Activated naive CD4-positive, alpha-beta T cell treated with anti-CD3 and anti-CD28 coated beads, Interleukin-2, amount 50 U/mL, for 24 hours (primary cell): ENCODE results near the gene TRMT61A.

ENCODE experiments used
- H3K27ac Mint-ChIP-seq: one replicate; pipeline ENCODE4 v1.8.0; 2021; ENCODE audit warnings: mild to moderate bottlenecking, mixed read lengths
- H3K27me3 Mint-ChIP-seq: one replicate; pipeline ENCODE4 v1.8.0; 2021; ENCODE audit warnings: mixed read lengths
- H3K36me3 Mint-ChIP-seq: one replicate; pipeline ENCODE4 v1.8.0; 2021; ENCODE audit warnings: mixed read lengths
- H3K4me1 Mint-ChIP-seq: one replicate; pipeline ENCODE4 v1.8.0; 2021; ENCODE audit warnings: mixed read lengths
- H3K4me3 Mint-ChIP-seq: one replicate; pipeline ENCODE4 v1.8.0; 2021; ENCODE audit warnings: mild to moderate bottlenecking, mixed read lengths
- H3K9me3 Mint-ChIP-seq: one replicate; pipeline ENCODE4 v1.8.0; 2021; ENCODE audit warnings: mixed read lengths

Gene TRMT61A

DNA sequence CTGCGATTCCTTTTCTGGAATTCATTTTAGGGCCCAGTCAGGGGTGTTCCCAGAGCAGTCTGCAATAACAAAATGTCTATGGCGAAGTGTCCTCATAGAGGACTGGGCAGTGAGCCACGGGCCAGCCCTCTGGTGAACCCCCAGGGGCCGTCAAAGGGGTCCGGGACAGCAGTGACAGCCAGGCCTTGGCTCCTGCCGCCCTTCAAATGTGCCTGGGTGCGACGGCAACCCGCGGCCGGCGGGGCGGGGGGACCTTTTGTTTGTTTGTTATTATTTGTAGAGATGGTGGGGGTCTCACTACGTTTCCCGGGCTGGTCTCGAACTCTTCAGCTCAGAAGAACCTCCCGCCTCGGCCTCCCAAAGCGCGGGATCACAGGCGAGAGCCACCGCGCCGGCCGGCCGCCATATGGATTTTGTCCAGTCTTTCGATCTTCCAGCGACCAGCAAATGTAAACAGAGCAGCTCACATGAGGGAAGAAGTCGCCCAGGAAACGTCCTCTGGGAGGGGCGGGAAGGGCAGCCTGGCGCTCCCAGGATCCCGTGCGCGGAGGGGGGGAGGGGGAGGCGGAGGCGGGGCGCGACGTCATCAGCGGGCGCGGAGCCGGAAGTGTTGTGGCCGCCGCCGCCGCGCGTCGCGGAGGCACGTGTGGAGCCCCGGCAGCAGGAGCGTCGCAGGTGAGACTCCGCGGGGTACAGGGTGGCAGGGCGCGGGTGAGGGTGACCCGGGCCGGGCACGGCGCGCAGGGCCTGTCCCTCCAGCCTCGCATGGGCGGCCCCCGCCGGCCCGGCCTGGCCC, at the start of gene TRMT61A:
Gene TRMT61A (plus strand): TSS at position 610 of the 796 bp plus-strand sequence. CDS start 783 bp downstream, outside the sequence.
- Mint-ChIP-seq H3K9me3 (no peaks in the 10 kb centered on the region), H3K27ac (peak within 1 kb of the TSS; percentile 99), H3K4me3 (peak within 1 kb of the TSS; percentile 97), H3K4me1 (peaks cover 34% of the 10 kb centered on the region), H3K27me3 (peaks cover under 1% of the 10 kb centered on the region), H3K36me3 (no peaks in the 10 kb centered on the region)

DNA sequence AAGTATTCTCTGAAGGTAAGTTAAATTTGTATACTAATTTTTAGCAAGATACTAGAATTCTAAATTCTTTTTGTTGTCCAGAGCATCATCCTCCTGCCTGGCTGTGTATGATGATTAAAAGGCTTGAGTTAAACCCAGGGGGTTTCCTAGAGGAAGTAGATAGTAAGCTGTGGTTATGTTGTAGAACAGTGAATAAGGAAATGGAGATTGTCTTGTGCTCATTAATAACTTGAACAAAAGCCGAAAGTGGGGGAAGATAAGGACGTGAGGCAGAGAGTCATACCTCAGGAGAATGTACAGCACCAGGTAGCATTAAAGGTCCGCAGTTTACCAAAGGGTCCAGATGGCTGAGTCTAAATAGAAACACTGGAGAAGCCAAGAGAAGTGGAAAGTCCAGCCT, 48.4 kb upstream of the TRMT61A start:
- Mint-ChIP-seq H3K36me3 (peaks cover 21% of the 10 kb centered on the region), H3K9me3 (no peaks in the 10 kb centered on the region), H3K4me3 (no peak overlapping the region), H3K27me3 (no peaks in the 10 kb centered on the region), H3K27ac (peak overlapping the region; percentile 5), H3K4me1 (peaks cover 22% of the 10 kb centered on the region)

GRCh38 chr14:103483600-103483999, 45.4 kb upstream of the TRMT61A start:
- Mint-ChIP-seq H3K36me3 (peaks cover 13% of the 10 kb centered on the region), H3K27me3 (no peaks in the 10 kb centered on the region), H3K4me3 (no peak overlapping the region), H3K27ac (no peak overlapping the region), H3K9me3 (no peaks in the 10 kb centered on the region), H3K4me1 (peaks cover 22% of the 10 kb centered on the region)

DNA sequence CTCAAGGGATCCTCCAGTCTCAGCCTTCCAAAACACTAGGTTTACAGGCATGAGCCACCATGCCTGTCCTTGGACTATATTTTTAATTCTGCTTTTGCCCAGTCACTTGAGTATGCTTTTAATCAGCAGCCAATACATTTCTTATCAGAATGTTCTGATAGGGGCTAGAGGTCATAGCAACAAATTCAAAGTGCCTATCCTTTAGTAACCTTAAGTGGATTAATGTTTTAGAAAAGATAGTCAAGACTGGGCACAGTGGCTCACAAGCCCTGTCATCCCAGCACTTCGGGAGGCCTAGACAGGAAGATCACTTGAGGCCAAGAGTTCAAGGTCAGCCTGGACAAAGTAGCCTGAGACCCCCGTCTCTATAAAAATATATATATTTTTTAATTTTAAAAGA, 43.5 kb upstream of the TRMT61A start:
- no peaks in the 10 kb centered on the region for H3K9me3 Mint-ChIP-seq
- H3K27ac Mint-ChIP-seq, result peak overlapping the region; percentile 17
- peaks cover 10% of the 10 kb centered on the region for H3K4me1 Mint-ChIP-seq
- H3K36me3 Mint-ChIP-seq, result peaks cover 16% of the 10 kb centered on the region
- H3K27me3 Mint-ChIP-seq, result no peaks in the 10 kb centered on the region
- H3K4me3 Mint-ChIP-seq, result no peak overlapping the region

GRCh38 chr14:103488071-103488470, 40.9 kb upstream of the TRMT61A start:
- Mint-ChIP-seq H3K4me1 (no peaks in the 10 kb centered on the region), H3K4me3 (no peak overlapping the region), H3K9me3 (no peaks in the 10 kb centered on the region), H3K27ac (no peak overlapping the region), H3K36me3 (peaks cover 7% of the 10 kb centered on the region), H3K27me3 (no peaks in the 10 kb centered on the region)

- Mint-ChIP-seq H3K27ac (no peak overlapping the region), H3K4me3 (no peak overlapping the region), H3K9me3 (no peaks in the 10 kb centered on the region), H3K27me3 (no peaks in the 10 kb centered on the region), H3K4me1 (no peaks in the 10 kb centered on the region), H3K36me3 (peaks cover 4% of the 10 kb centered on the region)
These were observed 40.0 kb upstream of the TRMT61A start for GRCh38 chr14:103488960-103489359.

DNA sequence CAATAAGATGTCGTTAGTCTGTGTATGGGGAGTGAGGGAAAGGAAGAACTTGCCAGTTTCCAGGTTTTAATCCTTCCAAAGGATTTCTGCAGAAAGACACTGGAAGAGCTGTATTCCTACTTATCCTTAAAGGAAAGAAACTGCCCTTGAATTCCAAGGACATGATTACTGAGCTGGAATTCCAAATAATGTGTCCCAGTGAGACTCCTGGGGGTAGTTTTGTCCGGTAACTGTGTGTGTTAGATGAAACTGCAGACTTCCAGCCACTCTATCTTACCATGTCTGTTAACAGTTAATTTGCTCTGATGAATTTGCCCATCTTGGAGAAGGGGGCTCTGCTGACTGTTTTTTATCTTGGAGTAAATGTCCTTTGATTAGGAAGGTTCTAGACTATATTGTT, 39.4 kb upstream of the TRMT61A start:
- Mint-ChIP-seq H3K36me3 (peaks cover 4% of the 10 kb centered on the region), H3K27ac (no peak overlapping the region), H3K4me1 (no peaks in the 10 kb centered on the region), H3K9me3 (no peaks in the 10 kb centered on the region), H3K27me3 (no peaks in the 10 kb centered on the region), H3K4me3 (no peak overlapping the region)

DNA sequence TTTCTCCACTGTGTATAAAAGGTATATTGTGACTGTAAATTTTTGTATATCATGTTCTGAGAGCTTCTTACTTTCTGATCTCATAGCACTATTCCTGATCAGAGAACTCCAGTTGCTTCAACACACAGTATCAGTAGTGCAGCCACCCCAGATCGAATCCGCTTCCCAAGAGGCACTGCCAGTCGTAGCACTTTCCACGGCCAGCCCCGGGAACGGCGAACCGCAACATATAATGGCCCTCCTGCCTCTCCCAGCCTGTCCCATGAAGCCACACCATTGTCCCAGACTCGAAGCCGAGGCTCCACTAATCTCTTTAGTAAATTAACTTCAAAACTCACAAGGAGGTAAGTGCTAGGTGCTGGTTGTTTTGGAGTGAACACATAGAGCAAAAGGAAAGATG, 37.3 kb upstream of the TRMT61A start:
- Mint-ChIP-seq H3K36me3 (peaks cover 4% of the 10 kb centered on the region), H3K4me3 (no peak overlapping the region), H3K9me3 (no peaks in the 10 kb centered on the region), H3K27ac (no peak overlapping the region), H3K4me1 (no peaks in the 10 kb centered on the region), H3K27me3 (no peaks in the 10 kb centered on the region)

DNA sequence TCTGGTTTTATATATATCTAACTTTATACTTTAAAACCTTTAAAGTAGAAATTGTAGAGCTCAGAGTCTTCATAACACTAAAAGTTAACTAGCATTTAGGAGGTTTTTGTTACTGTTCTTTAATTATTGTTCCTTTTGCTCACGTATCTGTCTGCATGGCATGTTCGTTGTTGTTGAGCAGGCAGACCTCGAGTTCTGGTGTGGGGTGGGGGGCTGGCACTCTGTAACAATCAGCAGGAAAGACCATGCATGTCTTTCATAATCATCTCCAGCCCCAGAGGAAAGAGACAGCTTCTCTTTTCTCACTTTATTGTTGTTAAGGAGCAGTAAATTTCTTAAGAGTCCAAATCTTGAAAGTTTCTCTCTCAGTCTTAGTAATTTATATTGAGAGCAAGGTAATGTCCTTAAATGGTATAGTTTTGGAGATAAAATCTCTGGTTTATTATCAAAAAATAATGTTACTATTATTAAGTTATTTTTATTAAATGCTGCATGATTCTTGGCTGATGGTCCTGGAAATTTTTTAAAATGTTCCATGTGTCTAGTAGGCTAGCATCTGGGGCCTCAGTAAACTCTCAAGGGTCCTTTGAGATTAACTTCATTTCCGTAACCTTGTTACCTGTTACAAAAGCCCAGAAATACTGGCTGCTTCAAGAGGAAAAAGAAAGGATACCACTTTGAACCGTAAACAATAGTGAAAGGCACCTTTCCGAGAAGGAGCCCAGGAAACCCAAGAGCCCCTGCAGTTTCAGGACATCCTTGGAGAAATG, 36.7 kb upstream of the TRMT61A start:
- Mint-ChIP-seq H3K27ac (no peak overlapping the region), H3K36me3 (peaks cover 4% of the 10 kb centered on the region), H3K9me3 (no peaks in the 10 kb centered on the region), H3K27me3 (no peaks in the 10 kb centered on the region), H3K4me1 (no peaks in the 10 kb centered on the region), H3K4me3 (no peak overlapping the region)

- Mint-ChIP-seq H3K27me3 (no peaks in the 10 kb centered on the region), H3K9me3 (no peaks in the 10 kb centered on the region), H3K36me3 (peaks cover 5% of the 10 kb centered on the region), H3K4me1 (peaks cover 9% of the 10 kb centered on the region), H3K4me3 (no peak overlapping the region), H3K27ac (no peak overlapping the region)
These were observed 33.1 kb upstream of the TRMT61A start for GRCh38 chr14:103495854-103496253.

- no peak overlapping the region for H3K4me3 Mint-ChIP-seq
- H3K4me1 Mint-ChIP-seq, result peaks cover 9% of the 10 kb centered on the region
- no peaks in the 10 kb centered on the region for H3K27me3 Mint-ChIP-seq
- peaks cover 8% of the 10 kb centered on the region for H3K36me3 Mint-ChIP-seq
- H3K27ac Mint-ChIP-seq, result no peak overlapping the region
- no peaks in the 10 kb centered on the region for H3K9me3 Mint-ChIP-seq
These were observed 32.2 kb upstream of the TRMT61A start for GRCh38 chr14:103496776-103497175.

DNA sequence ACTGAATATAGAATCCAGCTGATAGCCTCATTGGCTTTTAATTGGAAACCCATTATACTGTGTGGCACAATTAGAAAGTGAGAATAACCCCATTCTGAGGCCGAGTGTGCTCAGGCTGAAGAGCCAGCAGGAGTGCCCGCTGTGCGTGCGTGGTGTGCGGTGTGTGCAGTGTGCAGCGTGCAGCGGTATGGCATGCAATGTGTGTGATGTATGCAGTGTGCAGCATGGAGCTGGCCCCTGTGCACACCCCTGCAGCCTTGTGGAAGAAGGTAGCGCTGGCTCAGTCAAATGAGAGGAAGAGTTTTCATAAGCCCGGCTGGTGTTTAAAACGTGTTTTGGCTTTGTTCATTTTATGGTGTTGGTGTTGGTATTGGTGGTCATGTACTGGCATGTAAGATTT, 29.3 kb upstream of the TRMT61A start:
- H3K36me3 Mint-ChIP-seq, result peaks cover 12% of the 10 kb centered on the region

DNA sequence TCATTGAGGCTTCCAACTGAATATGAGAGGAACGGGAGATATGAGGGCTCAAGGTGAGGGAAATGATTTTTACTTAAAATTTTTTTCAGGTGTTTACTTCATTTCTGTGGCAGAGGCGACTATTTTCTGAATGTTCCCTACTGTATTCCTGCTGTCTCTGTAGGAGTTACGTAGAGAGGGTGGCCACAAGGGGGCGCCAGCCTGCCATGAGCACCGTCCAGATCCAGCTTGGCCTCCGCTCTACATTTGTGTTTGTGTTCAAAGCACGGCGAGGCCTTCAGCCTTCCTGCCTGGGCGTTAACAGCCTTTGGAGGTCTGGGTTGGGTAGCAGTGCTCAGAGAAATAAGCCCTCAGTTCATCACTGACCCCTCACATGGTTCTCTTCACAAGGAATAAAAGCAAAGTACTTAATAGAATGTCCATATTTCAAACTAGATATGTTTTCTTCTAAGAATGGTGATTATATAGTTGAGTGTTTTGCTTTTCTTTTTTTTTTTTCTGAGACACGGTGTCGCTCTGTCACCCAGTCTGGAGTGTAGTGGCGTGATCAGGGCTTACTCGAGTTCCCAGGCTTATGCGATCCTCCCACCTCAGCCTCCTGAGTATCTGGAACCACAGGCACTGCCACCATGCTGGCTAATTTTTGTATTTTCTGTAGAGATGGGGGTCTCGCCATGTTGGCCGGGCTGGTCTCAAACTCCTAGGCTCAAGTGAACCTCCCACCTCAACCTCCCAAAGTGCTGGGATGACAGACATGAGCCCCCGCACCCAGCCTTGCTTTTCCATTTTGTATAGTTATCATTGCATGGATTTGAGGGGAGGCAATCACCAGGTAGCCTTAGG, 28.6 kb upstream of the TRMT61A start:
- Mint-ChIP-seq H3K36me3 (peaks cover 15% of the 10 kb centered on the region), H3K9me3 (no peaks in the 10 kb centered on the region), H3K27ac (no peak overlapping the region), H3K4me3 (no peak overlapping the region), H3K4me1 (peaks cover 9% of the 10 kb centered on the region), H3K27me3 (no peaks in the 10 kb centered on the region)

More for the DNA sequence above, 29.3 kb upstream of the TRMT61A start:
- Mint-ChIP-seq H3K27me3 (no peaks in the 10 kb centered on the region), H3K4me3 (no peak overlapping the region), H3K4me1 (peaks cover 9% of the 10 kb centered on the region), H3K9me3 (no peaks in the 10 kb centered on the region), H3K27ac (peak overlapping the region; percentile 6)

GRCh38 chr14:103501041-103501870, 27.7 kb upstream of the TRMT61A start:
- Mint-ChIP-seq H3K4me1 (peaks cover 9% of the 10 kb centered on the region), H3K9me3 (no peaks in the 10 kb centered on the region), H3K36me3 (peaks cover 16% of the 10 kb centered on the region), H3K4me3 (no peak overlapping the region), H3K27ac (peak overlapping the region; percentile 8), H3K27me3 (no peaks in the 10 kb centered on the region)
